ENCODE measurements around the gene ADSS1.

The ADSS1 gene

DNA sequence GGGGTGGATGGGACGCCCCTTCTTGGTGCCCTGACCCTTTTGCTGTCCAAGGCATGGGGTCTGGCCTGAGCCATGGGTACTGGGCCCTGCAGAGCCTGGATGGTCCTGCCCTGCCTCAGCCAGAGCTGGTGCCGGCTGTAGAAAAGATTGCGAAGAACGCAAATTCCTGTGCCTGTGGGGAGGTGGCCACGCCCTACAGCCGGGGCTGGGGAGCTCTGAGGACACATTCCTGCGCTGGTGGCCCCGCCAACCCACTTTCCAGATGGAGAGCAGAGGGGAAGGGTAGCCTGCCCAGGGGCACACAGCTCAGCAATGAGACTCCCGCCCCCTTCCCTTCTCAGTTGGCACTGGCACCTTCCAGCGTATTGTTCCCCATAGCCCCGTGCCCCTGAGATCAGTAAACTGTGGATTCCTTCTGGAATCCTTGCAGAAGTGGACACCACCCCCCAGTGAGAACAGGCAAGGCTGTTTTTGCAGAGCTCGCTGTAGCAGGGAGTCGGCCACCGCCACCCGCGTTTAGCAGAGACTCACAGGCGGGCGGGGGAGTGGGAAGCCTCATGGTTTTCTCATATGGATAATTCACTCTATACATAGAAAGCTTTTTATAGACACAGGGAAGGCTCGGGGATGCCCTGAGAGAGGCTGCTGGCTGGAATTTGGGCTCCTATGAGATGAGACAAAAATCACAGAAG, 26.0 kb upstream of the ADSS1 start:
- Histone ChIP-seq H3K36me3 (ENCODE audit: insufficient read depth, low read length) (peaks cover 13% of the 10 kb centered on the region; the same call in 1 of the 2 replicates), H3K27me3 (ENCODE audit: insufficient read depth, low read length, poor library complexity, severe bottlenecking) (no peaks in the 10 kb centered on the region), H3K4me1 (ENCODE audit: insufficient read depth, low read length, poor library complexity, severe bottlenecking) (peaks cover 26% of the 10 kb centered on the region), H3K9me3 (ENCODE audit: insufficient read depth, low read depth, low read length) (no peaks in the 10 kb centered on the region), H3F3A (ENCODE audit: low read depth) (no peaks in the 10 kb centered on the region), H3K9me2 (replicated peaks; ENCODE audit: low read depth, low read length) (no peaks in the 10 kb centered on the region), H2AFZ (ENCODE audit: low read length) (no peak overlapping the region), H3K4me2 (ENCODE audit: low read depth, low read length, poor library complexity, severe bottlenecking) (no peak overlapping the region), H4K20me1 (ENCODE audit: insufficient read depth, low read length, poor library complexity, severe bottlenecking) (peaks cover 8% of the 10 kb centered on the region), H3K4me3 (ENCODE audit: low read length, poor library complexity, severe bottlenecking) (no peak overlapping the region), H3K9ac (ENCODE audit: low read depth, low read length, poor library complexity, severe bottlenecking) (no peak overlapping the region), H3K79me2 (ENCODE audit: insufficient read depth, low read length) (peaks cover 47% of the 10 kb centered on the region)
- TF ChIP-seq, protein P1, sequence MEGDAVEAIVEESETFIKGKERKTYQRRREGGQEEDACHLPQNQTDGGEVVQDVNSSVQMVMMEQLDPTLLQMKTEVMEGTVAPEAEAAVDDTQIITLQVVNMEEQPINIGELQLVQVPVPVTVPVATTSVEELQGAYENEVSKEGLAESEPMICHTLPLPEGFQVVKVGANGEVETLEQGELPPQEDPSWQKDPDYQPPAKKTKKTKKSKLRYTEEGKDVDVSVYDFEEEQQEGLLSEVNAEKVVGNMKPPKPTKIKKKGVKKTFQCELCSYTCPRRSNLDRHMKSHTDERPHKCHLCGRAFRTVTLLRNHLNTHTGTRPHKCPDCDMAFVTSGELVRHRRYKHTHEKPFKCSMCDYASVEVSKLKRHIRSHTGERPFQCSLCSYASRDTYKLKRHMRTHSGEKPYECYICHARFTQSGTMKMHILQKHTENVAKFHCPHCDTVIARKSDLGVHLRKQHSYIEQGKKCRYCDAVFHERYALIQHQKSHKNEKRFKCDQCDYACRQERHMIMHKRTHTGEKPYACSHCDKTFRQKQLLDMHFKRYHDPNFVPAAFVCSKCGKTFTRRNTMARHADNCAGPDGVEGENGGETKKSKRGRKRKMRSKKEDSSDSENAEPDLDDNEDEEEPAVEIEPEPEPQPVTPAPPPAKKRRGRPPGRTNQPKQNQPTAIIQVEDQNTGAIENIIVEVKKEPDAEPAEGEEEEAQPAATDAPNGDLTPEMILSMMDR (conservative IDR thresholded peaks at IDR 0.05; ENCODE audit: low read length), result no peak
- TF ChIP-seq EZH2phosphoT487 (IDR thresholded peaks at IDR 0.05; ENCODE audit: borderline replicate concordance), result no peak

DNA sequence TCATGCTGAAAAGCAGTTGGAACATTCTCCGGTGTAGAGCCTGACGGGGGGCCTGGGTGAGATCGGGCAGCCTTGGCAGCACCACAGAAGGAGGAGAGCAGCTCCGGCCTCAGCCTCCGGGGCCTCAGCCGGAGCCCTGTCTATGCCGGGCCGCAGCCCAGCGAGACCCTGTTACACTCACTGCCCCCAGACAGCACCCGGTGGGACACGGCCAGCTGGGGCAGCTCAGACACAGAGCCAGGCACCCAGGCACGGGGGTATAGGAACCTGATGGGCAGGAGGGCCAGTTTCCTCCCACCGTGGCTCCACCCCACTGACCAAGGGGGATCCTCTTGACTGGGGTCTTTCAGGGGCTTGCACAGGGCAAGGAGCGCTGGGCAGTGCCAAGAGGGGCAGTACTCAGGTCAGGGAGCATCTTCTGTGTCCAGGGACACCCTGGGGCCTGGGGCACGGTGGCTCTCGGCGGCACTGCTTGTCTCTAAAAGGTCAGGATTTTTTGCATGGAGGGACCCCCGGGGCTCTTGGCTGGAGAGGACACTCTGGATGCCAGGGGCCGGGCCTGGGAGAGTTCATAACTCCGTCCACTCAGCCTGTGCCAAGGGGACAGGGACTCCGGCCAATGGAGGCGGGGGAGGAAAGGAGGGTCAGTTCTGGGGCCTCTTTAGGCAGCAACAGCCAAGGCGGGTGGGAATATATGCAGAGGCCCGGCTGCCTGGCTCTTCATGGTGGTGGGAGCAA, 25.2 kb upstream of the ADSS1 start:
- Histone ChIP-seq H4K20me1 (ENCODE audit: insufficient read depth, low read length, poor library complexity, severe bottlenecking) (peaks cover 6% of the 10 kb centered on the region), H3F3A (ENCODE audit: low read depth) (no peaks in the 10 kb centered on the region), H3K27me3 (ENCODE audit: insufficient read depth, low read length, poor library complexity, severe bottlenecking) (no peaks in the 10 kb centered on the region), H3K36me3 (ENCODE audit: insufficient read depth, low read length) (peaks cover 21% of the 10 kb centered on the region; the same call in 1 of the 2 replicates), H3K9me2 (replicated peaks; ENCODE audit: low read depth, low read length) (no peaks in the 10 kb centered on the region), H3K9me3 (ENCODE audit: insufficient read depth, low read depth, low read length) (no peaks in the 10 kb centered on the region), H3K4me1 (ENCODE audit: insufficient read depth, low read length, poor library complexity, severe bottlenecking) (peaks cover 23% of the 10 kb centered on the region), H3K9ac (ENCODE audit: low read depth, low read length, poor library complexity, severe bottlenecking) (no peak overlapping the region), H3K4me3 (ENCODE audit: low read length, poor library complexity, severe bottlenecking) (no peak overlapping the region), H3K79me2 (ENCODE audit: insufficient read depth, low read length) (peaks cover 39% of the 10 kb centered on the region), H3K4me2 (ENCODE audit: low read depth, low read length, poor library complexity, severe bottlenecking) (no peak overlapping the region), H2AFZ (ENCODE audit: low read length) (no peak overlapping the region)
- TF ChIP-seq EZH2phosphoT487 (IDR thresholded peaks at IDR 0.05; ENCODE audit: borderline replicate concordance), result no peak
- TF ChIP-seq, protein P1 (conservative IDR thresholded peaks at IDR 0.05; ENCODE audit: low read length), result no peak

- H3K9me2 ChIP-seq (replicated peaks; ENCODE audit: low read depth, low read length), result no peaks in the 10 kb centered on the region
- peaks cover 26% of the 10 kb centered on the region; the same call in 1 of the 2 replicates for H3K36me3 ChIP-seq (ENCODE audit: insufficient read depth, low read length)
- H3K4me1 ChIP-seq (ENCODE audit: insufficient read depth, low read length, poor library complexity, severe bottlenecking), result peaks cover 18% of the 10 kb centered on the region
- H3K9me3 ChIP-seq (ENCODE audit: insufficient read depth, low read depth, low read length), result no peaks in the 10 kb centered on the region
- no peak overlapping the region for H3K9ac ChIP-seq (ENCODE audit: low read depth, low read length, poor library complexity, severe bottlenecking)
- no peaks in the 10 kb centered on the region for H3F3A ChIP-seq (ENCODE audit: low read depth)
- H3K79me2 ChIP-seq (ENCODE audit: insufficient read depth, low read length), result peaks cover 33% of the 10 kb centered on the region
- TF ChIP-seq, protein P1 (conservative IDR thresholded peaks at IDR 0.05; ENCODE audit: low read length), result no peak
- no peak for TF ChIP-seq EZH2phosphoT487 (IDR thresholded peaks at IDR 0.05; ENCODE audit: borderline replicate concordance)
- H3K4me3 ChIP-seq (ENCODE audit: low read length, poor library complexity, severe bottlenecking), result no peak overlapping the region
- H4K20me1 ChIP-seq (ENCODE audit: insufficient read depth, low read length, poor library complexity, severe bottlenecking), result peaks cover 6% of the 10 kb centered on the region
- H3K27me3 ChIP-seq (ENCODE audit: insufficient read depth, low read length, poor library complexity, severe bottlenecking), result no peaks in the 10 kb centered on the region
- H3K4me2 ChIP-seq (ENCODE audit: low read depth, low read length, poor library complexity, severe bottlenecking), result no peak overlapping the region
- H2AFZ ChIP-seq (ENCODE audit: low read length), result no peak overlapping the region
Observed at GRCh38 chr14:104699426-104699748, 24.6 kb upstream of the ADSS1 start.

Measured in Loucy (cell line).